HG03439 (cell line): ENCODE results near the gene CACNA1H.

Experiments
- ATAC-seq: cut with Tn5 transposase; IDR thresholded peaks from one replicate; pipeline ENCODE4 v1.9.1; 2021; ENCODE audit warnings: mild to moderate bottlenecking, moderate library complexity; ENCODE audit not compliant: unreplicated experiment

Gene CACNA1H

DNA sequence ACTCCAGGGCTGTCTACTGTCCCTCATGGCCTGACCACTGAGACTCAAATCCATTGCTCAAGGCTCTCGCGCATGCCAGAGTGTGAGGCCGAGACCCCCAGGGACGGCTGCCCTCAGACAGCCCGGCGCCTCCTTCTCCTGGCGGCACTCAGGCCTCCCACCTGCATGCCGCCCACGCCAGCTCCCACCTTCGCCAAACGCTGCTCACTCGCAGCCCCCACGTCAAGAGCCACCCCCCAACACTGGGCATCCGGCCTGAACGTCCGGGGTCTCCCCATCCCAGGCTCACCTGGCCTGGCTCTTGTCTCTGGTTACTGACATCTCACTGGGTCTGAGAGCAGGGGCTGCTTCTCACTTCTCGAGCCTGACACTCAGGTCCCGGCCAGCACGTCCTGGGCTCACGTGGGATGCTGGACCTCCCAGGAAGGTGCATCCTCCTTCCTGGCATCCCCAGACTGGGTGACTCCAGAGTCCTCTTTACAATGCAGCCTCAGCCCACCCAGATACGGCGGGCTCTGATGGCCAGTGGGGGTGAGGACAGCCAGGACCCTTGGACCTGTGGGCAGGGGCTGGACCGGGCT lies 12.2 kb upstream of the CACNA1H start:
- no peak for ATAC-seq

GRCh38 chr16:1141191-1141590 lies 11.7 kb upstream of the CACNA1H start:
- ATAC-seq, result no peak

GRCh38 chr16:1141716-1142115 lies 11.2 kb upstream of the CACNA1H start:
- no peak for ATAC-seq

DNA sequence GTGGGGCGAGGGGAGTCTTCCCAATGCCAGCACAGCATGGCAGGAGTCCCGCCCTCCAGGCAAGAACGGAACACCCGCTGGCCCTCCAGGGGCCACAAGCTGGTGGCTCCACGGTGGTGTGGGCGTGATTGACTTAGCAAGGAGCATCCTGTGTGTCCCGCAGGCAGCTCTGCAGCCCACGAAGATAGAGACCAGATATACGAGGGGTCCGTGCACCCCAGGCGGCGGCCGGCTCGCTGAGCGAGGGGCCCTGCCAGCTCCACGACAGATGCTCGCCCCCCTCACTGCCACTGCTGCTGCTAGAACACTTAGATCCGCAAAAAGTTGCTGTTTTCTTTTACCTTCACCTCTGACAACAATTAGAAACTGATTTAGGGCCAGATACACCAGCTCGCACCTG lies 10.0 kb upstream of the CACNA1H start:
- no peak for ATAC-seq

DNA sequence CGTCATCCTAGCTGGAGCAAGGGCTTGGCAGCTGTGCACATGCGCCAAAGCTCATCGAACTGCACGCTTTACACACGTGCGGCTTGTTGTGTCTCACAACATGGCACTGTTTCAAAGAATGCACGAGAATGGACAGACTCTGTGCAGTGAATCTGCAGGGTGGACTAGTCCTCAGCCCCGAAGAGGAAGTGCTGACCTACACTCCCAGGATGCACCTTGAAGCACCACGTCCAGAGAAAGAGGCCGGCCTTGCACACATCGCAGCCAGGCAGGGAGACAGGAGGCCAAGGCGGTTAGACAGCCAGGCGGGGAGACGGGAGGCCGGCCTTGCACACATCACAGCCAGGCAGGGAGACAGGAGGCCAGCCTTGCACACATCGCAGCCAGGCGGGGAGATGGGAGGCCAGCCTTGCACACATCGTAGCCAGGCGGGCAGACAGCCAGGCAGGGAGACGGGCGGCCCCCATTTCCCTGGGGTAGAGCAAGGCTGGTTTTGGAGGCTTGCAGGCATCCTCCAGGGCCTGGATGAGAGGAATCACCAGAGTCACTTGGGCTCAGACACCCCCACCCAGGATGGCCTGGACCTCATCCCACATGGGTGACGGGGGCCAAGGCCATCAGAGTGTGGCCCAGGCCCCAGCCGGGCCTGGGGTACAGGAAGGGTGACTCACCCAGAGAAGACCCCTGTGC lies 9.0 kb upstream of the CACNA1H start:
- ATAC-seq, result no peak

DNA sequence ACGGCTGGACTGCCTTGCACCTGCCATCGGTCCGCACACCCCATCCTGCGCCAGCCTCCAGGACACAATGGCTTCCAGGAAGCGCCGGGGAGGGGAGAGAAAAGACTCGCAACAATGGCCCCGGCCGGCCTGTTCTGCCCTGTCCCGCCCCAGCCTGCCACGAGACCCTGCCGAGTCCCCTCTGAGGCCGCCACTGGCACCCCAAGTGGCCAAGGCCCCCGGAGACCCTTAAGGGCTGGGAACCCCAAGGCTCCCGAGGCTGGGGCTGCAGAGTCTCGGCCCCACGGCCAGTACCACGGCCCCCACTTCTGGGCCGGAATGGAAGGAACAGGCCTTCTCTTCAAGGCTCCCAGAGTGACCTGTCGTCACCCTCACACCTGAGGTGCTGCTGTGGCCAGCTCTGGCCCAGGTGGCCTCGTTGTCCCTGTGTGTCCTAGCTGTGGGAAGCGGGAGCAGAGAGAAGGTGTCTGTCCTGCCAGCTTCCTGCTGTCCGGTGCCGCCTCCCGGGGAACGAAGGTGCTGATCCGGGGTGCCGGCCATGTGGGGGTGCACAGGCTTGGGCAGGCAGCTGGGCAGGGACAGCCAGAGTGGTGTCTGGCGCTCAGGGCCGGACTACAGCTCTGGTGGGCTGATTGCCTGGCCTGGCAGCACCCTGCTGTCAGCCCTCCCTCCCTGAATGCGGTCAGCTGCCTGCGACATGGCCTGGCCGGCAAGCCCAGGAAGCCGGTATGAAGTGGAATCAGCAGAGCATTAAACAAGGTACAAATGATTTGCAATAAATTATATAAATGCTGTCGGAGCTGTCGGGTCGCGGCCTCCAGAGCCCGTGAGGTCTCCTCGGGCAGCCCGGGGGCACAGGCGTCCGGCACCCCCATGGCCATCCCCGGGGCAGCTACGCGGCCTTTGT lies 8.2 kb upstream of the CACNA1H start:
- ATAC-seq, result no peak

DNA sequence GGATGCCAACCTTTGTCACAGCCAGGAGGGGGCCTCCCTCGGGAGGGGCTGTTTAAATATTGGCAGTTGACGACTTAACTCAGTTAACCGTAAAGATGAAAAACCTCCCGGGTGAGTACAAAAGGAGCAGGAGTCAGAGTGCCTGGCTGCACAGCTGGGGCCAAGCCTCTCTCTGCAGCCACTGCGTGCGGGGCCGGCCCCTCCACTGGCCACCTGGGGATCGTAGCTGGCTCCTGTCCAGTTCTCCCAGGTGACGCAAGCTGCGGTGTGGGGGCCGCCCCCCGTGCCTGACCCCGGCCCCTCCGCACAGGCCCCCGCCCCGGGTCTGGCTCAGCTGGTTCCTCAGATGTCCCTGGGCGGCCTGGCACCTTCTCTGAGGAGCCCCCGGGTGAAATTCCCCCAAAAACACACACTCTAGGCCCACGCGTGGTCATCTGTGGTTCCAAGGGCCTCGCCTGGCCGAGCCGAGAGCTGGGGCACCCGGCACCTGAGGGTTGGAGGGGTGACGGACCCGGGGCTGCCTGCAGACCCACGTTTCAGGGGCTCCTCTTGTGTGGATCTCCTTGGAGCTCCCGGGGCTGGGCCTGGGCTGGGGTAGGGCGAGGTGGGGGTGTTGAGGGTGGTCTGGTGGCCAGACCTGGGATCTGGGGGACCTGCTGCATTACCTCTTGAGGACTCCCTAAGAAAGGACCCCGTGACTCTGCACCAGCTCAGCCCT lies 7.4 kb upstream of the CACNA1H start:
- ATAC-seq, result no peak

DNA sequence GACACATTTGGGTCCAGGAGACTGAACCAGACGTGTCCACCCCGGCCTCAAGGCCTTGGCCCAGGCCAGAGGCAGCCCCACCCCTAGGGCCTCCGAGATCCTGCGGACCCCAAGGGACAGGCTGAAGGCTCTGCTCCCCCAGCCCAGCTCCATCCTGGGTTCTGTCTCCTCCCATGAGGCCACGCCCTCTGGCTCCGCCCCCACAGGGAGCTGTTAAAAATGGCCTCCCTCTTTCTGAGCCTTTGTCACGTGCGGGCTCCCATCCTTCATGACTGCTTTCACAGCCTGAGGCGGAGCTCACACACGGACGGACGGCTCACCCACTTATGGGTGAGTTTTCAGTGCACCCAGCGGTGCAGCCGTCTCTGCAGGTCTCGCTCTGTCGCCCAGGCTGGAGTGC lies 6.5 kb upstream of the CACNA1H start:
- no peak for ATAC-seq

DNA sequence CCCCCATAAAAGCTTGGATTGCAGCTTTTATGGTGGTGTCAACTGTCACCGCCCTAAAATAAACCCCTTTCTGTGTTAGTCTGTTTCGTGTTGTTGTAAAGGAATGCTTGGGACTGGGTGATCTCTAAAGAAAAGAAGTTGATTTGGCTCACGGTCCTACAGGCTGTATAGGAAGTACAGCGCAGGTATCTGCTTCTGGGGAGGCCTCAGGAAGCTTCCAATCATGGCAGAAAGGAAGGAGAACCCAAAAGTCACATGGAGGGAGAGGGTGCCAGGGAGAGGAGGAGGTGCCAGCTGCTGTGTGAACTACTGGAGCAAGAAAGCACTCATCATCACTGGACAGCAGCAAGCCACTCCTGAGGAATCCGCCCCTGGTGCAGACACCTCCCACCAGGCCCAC lies 5.9 kb upstream of the CACNA1H start:
- ATAC-seq, result no peak

DNA sequence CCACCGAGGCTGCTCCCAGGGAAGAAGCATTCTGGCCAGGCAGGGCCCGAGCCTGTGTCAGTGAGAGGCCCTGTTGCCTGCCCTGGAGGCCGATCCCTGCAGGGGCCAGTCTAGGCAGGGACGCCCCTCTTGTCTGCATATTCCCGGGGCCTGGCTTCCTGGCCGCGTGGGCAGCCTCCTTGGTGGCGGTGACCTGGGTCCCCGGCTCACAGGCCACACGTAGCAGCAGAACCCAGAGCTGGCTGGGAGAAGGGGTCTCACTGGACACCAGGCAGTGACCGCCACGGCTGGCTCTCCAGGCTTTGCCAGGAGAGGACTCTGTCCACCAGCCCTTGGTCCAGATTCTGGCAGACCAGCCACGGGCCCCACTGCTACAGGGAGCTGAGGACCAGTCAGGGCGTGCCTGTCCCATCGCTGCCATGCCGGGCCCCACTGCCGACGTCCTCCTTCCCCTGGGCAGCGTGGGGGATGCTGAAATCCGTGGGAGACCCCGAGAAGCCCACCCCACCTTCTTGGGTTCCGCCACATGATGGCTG lies 3.7 kb upstream of the CACNA1H start:
- ATAC-seq, result no peak

- ATAC-seq, result no peak
These were observed 2.4 kb upstream of the CACNA1H start for GRCh38 chr16:1150511-1150982.

GRCh38 chr16:1151424-1152122 lies 1.3 kb upstream of the CACNA1H start:
- no peak for ATAC-seq

- no peak for ATAC-seq
These were observed 725 bp upstream of the CACNA1H start for GRCh38 chr16:1152123-1152638.

GRCh38 chr16:1153480-1154160 lies 714 bp downstream of the CACNA1H start:
- ATAC-seq, result no peak

DNA sequence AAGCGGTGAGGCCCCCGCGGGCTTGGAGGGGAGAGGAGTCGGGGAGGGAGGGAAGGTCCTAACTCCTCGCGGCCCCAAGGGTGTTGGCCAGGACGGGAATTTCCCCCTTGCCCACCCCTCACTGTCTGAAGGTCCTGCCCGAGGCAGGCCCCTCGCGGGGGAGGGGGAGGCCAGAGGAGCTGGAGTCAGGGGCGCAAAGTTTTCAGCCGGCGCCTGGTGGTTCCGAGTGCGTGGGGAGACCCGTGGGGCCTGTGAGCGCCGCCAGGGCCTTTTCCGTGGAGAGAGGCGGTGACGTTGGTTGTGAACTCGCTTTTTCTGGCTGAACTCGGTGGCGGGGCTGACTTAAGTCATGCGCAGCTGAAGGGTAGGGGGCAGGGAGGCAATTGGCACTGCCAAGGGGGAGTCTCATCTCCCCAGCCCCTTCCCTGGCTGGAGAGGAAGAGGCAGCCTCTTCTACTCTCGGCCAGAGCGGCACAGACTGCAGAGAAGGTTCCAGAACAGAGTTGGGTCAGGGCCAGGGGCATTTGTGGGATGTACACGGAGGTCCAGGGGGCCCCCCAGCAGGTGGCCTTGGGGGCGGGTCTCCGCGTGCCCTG lies 1.5 kb downstream of the CACNA1H start:
- ATAC-seq, result no peak

- no peak for ATAC-seq
These were observed 2.0 kb downstream of the CACNA1H start for GRCh38 chr16:1154887-1155331.

DNA sequence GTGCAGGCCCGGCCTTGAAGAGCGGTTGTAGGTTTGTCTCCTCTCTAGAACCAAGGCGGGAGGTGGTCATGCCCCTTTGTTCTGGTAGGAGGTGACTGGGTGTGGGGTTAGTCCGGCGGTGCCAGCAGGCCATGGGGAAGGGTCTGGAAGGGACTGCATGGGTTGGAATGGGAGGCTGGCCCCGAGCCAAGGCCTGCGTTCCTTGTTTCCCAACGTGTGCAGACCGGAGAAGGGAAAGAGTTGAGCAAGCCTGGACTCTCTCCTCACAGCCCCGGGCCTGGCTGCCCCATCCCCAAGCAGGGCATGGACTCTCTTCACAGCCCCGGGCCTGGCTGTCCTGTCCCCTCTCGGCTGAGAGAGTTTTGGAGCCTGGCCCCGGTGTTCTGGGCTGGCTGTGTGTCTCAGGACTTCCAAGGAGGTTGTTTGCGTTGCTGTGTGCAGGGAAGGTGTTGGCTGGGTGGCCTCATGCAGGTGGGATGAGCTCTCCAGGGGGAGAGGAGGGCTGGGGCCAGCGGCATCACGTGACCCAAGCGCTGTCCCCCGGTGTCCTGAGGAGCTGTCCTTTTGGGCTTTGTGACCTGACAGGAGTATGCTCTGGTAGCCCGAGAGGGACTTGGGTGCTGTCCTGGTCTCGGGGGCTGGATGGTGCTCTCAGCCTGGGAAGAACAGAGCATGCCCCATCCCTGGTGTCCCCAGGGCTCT lies 2.6 kb downstream of the CACNA1H start:
- no peak for ATAC-seq
